ENCODE measurements around the gene CD9. TPM values are rescaled to one million over a fixed set of nuclear protein-coding genes. Genes with fewer than 3 reads are reported as not detected.

The CD9 gene
- polyA plus RNA-seq, 3 donors: 139 to 304 (median 179) TPM

DNA sequence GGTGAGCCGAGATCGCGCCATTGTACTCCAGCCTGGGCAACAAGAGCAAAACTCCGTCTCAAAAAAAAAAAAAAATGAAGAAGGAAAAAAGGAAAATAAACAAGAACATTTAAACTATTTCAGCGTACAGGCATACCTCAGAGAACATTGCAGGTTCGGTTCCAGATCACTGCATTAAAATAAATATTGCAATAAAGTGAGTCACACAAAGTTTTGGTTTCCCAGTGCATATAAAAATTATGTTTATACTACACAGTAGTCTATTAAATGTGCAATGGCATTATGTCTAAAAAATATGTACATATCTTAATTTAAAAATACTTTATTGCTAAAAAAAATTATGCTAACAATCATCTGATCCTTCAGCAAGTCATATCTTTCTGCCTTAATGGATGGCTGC is 56.8 kb downstream of the CD9 start:
- no peak for DNase-seq (ENCODE audit: extremely low read depth in 1 of 11, low read depth in 9 of 11, low spot score in 4 of 11)

DNA sequence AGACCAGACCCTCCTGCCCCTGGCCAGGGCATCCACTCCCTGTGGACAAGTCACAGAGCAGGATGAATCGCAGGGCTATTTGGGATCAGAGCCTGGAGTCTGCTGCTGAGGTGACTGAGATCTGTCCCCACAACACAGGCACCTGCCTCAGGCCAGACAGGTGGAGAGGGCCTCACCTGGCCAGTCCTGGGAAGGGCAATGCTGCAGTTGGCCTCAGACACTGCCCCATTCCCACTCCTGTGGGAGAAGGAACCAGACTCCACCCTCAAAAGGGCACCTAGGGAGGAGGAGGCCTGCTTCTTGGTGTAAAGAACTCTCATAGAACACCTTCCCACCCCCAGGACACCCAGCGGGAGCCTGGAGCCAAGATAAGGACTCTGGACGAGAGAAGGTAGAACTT is 62.0 kb downstream of the CD9 start:
- no peak for DNase-seq (ENCODE audit: extremely low read depth in 1 of 11, low read depth in 9 of 11, low spot score in 4 of 11)

DNA sequence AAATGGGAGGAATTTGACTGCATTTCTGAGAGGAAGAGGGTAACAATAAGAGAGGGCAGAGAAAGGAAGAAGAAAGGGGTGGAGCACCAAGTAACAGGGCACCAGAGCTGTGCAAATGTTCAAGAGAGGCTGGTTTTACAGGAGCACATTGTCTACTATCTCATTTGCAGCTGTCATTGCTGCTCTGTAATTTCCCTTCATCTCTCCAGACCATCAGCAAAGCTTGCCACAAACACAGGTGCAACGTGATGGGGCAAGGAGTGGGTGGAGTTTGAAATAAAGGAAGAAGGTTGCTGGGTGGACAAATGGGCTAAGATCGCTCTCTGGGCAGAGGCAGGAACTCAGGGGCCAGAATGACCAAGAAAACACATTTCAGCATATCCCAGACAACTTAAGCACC is 62.4 kb downstream of the CD9 start:
- no peak for DNase-seq (ENCODE audit: extremely low read depth in 1 of 11, low read depth in 9 of 11, low spot score in 4 of 11)

DNA sequence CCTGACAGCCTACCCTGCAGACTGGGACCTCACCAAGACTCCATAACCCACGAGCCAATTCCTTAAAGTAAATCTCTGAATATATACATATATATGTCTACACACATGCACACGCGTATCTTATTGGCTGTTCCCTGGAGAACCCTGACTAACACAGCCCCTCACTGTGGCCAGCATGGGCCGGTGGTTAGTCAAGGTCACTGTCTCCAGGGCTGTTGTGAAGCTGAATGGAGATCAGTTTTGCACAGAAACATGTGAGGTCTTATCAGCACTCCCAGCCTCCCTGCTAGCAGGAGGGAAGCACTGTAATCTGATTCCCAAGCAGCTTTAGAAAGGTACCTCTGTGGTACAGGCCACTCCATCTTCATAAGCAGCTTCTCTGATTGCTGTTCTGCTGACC is 63.7 kb downstream of the CD9 start:
- no peak for DNase-seq (ENCODE audit: extremely low read depth in 1 of 11, low read depth in 9 of 11, low spot score in 4 of 11)

DNA sequence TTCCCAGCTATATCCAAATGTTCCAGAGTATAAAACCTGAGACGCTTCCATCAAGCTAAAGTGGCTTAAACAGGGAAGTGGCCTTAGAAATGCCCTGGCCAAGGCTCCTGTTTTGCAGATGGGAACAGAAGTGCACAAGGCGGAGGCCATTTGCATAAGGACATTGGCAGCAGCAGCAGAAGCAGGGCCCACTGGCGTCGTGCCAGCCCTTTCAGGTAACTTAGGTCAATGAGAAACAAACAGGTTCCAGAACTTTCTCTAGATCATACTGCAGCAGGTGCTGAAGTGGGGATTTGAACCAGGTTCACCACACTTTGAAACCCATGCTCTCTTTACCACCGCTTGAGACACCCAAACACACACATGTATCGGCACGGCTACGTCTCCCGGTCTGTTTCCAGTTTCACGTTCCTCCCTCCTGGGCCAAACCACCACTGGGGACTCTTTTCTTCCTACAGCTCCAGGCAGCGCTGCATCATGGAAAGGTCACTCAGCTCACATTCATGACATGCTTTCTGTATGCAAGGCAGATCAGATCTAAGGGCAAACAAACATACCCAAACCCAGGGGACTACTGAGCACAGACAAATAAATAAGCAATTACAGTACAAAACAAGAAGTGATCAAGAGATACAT is 64.3 kb downstream of the CD9 start:
- no peak for DNase-seq (ENCODE audit: extremely low read depth in 1 of 11, low read depth in 9 of 11, low spot score in 4 of 11)

DNA sequence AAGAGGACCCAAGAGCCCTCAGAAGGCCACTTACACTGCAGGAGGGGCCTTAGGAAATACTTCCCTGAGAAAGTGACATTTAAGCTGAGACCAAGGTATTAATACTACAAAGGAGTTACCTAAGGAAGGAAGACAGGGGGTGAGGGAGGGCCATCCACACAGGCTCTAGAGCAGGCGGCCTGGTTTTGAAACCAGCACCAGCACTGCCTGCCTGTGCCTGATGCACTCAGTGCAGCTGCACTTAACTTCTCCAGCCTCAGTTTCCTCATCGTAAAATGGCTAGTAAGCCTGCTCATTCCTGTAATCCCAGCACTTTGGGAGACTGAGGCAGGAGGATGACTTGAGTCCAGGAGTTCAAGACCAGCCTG is 64.8 kb downstream of the CD9 start:
- DNase-seq (ENCODE audit: extremely low read depth in 1 of 11, low read depth in 9 of 11, low spot score in 4 of 11): no peak

DNA sequence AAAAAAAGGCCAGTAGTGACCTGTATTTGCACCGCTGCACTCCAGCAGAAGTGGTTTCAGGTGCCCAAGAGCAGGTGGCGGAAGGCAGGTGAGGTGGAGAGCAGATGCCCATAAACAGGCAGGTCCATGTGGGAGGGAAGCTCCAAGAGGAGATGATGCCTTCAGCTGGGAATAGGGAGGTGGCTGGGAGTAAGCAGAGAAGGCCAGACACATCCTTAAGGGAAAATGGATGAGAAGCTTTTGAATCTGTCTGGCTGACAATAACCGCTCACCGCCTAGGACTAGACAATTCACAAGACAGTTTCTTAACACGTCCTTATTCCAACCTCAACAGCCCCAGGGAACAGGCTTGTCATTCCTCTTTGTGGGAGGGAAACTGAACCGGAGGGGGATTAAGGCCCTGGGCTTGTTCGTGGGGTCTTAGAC is 66.4 kb downstream of the CD9 start:
- no peak for DNase-seq (ENCODE audit: extremely low read depth in 1 of 11, low read depth in 9 of 11, low spot score in 4 of 11)

DNA sequence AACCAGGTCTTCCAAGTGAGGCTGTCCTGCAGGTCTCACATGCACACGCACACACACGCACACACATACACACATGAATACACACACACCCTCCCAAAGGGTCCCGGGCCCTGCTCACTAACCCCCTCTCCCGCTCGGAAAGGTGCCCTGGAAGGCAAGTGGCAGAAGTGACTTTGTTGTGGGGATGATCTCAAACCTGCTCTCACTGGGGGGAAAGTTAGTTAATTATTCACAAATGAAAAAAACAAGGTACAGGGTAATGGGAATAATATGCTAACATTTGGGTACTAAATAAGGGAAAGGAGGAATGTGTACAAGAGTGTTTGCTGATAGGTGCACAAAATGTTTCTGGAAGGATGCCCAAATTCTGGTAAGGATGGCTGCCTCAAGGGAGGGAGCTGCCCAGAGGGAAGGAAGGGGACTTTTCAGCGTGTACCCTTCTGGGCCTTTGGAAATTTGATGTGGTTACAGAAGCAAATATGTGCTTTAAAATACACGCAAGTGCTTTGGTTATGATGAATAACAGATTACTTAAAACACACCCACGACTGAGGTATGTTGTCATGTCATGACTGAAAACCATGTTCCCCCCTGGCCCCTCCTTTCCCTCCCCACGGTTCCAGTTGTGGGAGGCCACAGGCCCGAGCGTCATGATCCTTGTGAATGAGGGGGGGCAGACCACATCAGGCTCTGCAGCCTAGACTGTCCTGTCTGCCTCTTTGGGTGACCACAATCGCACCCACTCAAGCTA is 66.9 kb downstream of the CD9 start:
- DNase-seq (ENCODE audit: extremely low read depth in 1 of 11, low read depth in 9 of 11, low spot score in 4 of 11): peak in 2 of 11 donors; percentile 44 to 60

DNA sequence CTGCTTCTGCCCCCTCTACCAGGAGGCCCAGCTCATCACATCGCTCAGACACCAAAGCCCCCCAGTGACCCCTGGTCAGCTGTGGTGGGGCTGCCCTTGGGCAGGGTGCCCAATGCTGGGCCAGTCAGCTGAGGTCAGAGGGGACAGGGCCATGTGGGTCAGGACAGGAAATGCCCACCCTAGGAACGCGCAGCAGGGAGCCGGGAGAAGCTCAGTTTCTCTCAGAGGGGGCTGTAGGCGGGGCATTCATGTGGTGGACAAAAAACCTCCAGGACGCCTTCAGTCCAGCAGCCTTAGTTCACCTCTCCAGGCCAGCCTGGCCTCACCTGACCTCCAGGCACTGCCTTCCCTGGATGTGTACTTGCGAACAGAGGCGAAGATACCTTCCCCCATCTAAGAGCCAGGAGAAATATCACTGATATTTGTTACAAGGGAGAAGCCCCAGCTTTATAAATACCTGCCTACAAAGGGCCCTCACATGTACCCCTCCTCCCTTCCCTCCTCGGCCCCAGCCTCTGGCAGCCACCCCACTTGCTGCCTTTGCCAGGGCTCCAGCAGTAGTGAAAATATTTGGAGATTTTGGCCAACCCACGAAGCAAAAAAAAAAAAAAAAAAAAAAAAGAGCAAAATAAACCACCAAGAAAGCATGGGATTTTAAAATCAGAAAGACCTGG is 68.4 kb downstream of the CD9 start:
- DNase-seq (ENCODE audit: extremely low read depth in 1 of 11, low read depth in 9 of 11, low spot score in 4 of 11): no peak

DNA sequence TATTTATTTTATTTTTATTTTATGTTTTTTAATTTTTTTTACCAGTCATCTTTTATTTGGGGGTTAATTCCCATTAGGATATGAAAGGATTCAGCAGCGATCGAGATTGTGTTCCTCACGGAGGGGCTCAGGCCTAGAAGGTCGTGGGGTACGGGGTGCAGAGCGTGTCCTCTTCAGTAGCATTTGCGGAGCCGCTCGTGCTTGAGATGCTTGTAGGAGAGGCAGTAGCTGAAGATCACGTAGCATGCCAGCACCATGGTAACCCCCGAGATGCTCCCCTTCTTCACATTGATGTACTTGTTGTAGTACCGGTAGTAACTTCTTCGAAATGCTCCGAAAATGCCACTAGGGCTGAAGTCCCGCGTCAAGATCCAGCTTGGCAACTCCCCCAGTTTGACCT is 69.8 kb downstream of the CD9 start:
- DNase-seq (ENCODE audit: extremely low read depth in 1 of 11, low read depth in 9 of 11, low spot score in 4 of 11): no peak

DNA sequence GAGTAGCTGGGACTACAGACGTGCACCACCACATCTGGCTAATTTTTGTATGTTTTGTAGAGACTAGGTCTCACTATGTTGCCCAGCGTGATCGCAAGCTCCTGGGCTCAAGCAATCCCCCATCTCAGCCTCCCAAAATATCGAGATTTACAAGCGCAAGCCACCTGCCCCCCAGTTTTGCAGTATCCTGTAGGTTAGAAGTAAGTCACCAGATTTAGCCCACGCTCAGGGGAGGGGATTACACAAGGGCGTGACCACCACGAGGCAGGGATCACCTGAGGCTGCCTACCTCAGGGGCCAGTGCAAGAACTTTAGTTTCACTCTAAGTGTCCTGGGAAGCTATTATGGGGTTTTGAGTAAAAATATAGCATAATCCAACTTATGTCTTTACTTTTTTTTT is 71.1 kb downstream of the CD9 start:
- DNase-seq (ENCODE audit: extremely low read depth in 1 of 11, low read depth in 9 of 11, low spot score in 4 of 11): no peak

DNA sequence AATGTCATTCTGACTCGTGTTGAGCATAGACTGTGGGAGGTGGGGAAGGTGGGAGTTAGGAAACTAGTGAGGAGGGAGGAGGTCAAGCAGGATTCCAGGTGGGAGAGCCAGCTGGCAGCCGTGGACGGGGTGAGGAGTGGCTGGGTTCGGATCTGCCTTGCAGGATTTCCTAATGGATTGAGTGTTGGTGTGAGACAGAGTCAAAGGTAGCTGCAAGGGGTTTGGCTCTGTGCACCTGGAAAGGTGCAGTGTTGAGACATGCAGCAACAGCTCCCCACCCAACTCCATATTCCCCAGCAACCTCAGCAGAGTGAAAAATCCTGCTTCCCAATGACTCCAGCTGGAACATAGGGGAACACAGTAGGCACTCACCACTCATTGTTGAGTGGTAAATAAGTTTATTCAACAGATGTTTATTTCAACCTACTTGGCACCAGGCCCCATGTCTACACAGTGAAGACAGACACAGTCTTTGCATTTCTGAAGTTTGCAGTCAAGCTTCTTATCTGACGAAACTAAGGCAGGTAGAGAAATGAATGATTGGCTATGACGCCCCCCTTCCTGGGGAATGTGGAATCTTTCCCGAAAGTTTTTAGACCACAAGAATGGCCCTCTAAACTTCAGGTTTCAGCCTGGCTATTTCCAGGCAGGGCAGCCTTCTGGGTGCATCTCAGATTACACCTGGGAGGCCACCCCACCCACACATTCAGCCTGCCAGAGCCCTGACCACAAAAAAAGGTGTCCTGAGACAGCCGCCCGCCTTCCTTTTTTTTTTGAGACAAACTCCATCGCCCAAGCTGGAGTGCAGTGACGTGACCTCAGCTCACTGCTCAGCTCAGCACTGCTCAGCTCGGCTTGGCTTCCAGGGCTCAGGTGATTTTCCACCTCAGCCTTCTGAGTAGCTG is 72.4 kb downstream of the CD9 start:
- peak in 1 of 11 donors; percentile 65 for DNase-seq (ENCODE audit: extremely low read depth in 1 of 11, low read depth in 9 of 11, low spot score in 4 of 11)

DNA sequence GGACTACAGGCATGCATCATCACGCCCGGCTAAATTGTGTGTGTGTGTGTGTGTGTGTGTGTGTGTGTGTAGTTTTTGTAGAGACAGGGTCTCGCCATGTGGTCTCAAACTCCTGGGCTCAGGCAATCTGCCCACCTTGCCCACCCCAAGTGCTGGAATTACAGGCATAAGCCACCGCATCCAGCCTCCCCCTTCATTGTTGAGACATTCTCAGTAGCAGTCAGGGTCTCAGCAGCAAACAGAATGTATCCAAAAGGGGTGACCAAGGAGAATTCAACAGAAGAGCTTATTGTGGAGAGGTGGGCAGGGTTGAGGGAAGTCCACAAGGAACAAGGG is 73.0 kb downstream of the CD9 start:
- DNase-seq (ENCODE audit: extremely low read depth in 1 of 11, low read depth in 9 of 11, low spot score in 4 of 11): no peak

DNA sequence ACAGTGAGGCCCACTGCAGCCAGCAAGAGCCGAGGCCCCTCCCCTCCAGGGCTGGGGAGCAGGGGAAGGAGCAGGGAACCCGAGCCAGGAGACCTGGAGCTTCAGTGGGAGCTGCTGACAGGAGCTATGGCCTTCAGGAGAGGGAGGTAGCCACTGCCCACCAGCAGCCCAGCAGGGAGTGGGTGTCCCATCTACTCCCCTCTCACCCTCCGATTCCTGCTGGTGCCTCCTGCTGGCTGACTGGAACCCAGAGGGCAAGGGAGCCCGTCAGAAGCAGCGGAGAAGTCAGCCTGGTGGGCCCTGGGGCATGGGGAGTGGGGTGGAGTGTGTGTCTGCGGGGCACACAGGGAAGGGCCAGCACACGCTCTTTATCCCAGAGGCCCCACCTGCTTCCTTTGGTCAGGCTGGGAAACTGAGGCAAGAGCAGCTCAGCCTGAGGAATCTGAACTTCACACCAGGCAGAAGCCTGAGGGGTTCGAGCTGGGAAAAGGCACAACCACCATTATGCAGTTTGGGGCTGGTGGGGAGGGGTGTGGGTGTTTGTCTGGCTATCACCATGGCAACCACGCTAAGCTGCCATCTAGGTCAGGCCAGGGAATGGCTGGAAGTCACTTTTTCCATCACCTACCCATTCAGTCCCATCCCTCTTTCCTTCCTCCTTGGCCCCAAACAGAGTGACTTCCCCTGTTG is 73.5 kb downstream of the CD9 start:
- no peak for DNase-seq (ENCODE audit: extremely low read depth in 1 of 11, low read depth in 9 of 11, low spot score in 4 of 11)

DNA sequence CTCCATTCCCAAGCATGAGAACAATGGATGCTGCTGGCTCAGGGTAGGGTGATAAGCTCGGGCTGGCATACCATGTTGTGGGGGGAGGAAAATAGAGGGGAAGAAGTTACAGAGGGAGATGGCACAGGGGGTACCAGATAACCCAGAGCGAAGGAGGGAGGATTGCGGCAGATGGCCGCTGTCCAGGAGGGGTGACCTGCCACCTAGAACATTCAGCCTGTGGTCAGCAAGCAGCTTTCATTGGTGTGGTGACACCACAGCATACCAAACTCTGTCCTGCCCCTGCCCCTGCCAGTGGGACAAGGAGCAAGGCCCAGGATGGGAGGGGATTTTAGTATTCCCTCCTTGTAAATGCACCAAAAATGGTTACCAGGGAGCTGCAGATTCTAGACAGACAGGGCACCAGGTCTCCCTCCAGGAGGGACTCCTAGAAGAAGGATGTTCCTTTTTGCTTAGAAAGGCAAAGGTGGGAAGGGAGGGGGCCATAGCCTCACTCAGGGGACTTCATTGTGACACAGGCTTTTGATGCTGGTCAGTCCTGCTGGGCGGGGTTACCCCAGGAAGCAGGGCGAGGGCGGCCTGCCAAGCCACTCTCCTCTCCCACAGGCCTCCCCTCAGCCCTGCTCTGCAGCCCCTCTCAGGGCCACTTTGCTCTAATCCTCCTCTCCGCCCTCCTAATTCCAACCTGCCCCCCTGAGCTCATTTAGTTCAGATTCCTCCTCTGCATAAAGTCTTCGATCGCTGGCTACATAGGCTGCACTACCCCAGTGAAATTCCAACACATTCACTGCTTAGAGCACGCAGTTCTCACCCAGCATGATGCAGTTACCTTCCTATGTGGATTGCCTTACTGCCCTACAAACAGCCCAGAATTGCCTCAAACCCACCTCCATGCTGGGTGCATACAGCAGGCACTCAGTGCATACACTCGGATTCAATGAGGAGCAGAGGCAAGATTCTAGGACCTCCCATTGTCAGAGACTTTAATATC is 74.3 kb downstream of the CD9 start:
- no peak for DNase-seq (ENCODE audit: extremely low read depth in 1 of 11, low read depth in 9 of 11, low spot score in 4 of 11)

DNA sequence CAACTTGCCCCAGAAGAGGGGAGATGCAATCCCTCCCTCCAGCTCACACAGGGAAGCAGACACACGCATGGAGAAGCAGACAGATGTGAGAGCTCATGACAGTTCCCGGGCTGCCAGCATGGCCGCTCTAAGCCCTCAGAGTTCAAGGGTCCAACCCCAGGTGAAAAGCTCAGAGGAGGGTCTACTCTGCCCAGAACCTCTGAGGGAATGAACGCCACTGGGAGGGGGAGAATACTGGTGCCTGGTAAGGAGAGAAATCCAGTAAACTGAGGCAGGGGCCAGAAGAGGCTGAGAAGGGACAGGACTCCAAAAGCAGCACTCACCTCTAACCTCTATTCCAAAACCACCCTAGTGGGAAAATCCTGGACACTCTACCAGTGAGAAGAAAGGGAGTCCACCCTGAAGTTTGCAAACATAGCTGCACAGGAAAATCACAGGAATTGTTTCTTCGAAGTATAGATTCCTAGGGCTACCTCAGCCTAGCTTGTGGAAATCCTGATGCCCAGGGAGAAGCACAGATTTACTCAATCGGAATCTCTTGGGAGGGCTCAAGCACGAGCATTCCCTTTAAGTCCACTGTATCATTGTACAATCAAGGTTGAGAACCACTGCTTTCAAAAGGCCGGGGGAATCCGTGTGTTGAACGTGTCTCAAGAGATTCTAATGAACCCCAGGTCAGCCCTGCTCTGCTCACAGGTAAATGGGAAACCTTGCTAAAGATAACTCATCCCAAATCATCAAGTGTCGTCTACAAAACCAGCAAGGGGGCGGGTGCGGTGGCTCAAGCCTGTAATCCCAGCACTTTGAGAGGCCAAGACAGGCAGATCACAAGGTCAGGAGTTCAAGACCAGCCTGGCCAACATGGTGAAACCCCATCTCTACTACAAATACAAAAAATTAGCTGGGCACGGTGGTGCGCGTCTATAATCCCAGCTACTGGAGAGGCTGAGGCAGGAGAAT is 76.0 kb downstream of the CD9 start:
- no peak for DNase-seq (ENCODE audit: extremely low read depth in 1 of 11, low read depth in 9 of 11, low spot score in 4 of 11)
